Central memory CD8-positive, alpha-beta T cell (primary cell): ENCODE data around the gene PTGIS.

ENCODE experiments used
- ATAC-seq: fragments of 150-1000 bp; cut with Tn5 transposase; replicated peaks from 2 replicates; pipeline ENCODE4 v1.10.0; 2022; ENCODE audit warnings: mild to moderate bottlenecking, moderate FRiP score, moderate number of reproducible peaks; ENCODE audit not compliant: poor library complexity, severe bottlenecking; ENCODE audit errors: extremely low read depth
- DNase-seq, 2 donors: peaks; one replicate each; pipeline ENCODE4 v3.0.0; 2021; ENCODE audit warnings: low spot score in 2 of 2
- H3K27ac Mint-ChIP-seq: one replicate; pipeline ENCODE4 v1.8.0; 2022; ENCODE audit warnings: low read depth, mild to moderate bottlenecking, moderate library complexity, mixed read lengths
- H3K27me3 Mint-ChIP-seq: one replicate; pipeline ENCODE4 v1.8.0; 2022; ENCODE audit warnings: mixed read lengths
- H3K36me3 Mint-ChIP-seq: one replicate; pipeline ENCODE4 v1.8.0; 2022; ENCODE audit warnings: mild to moderate bottlenecking, moderate library complexity, mixed read lengths; ENCODE audit not compliant: insufficient read depth
- H3K4me1 Mint-ChIP-seq: one replicate; pipeline ENCODE4 v1.8.0; 2022; ENCODE audit warnings: mixed read lengths
- H3K4me3 Mint-ChIP-seq: one replicate; pipeline ENCODE4 v1.8.0; 2022; ENCODE audit warnings: mild to moderate bottlenecking, moderate library complexity, mixed read lengths
- H3K9me3 Mint-ChIP-seq: one replicate; pipeline ENCODE4 v1.8.0; 2022; ENCODE audit warnings: mixed read lengths

PTGIS gene

DNA sequence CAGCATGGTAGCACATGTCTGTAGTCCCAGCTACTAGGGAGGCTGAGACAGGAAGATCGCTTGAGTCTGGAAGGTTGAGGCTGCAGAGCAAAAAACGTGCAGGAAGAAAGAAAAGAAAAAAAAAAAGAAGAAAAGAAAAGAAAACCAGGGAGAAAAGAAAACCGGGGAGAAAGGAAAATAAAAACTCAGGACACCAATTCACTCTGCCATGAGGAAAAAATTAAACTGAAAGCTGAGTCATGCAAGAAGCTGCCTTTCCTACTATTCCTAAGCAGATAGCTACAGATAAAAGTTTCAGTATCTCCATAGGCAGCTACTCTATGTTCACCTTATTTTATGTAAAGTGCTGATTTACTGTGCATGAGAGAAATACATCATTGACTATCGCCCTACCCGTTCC is 10.5 kb downstream of the PTGIS start:
- Mint-ChIP-seq H3K36me3 (no peaks in the 10 kb centered on the region), H3K9me3 (no peaks in the 10 kb centered on the region), H3K4me1 (peaks cover under 1% of the 10 kb centered on the region), H3K4me3 (no peak overlapping the region), H3K27me3 (peaks cover 39% of the 10 kb centered on the region), H3K27ac (no peak overlapping the region)
- DNase-seq (no peak), ATAC-seq (no peak)

GRCh38 chr20:49556621-49557020 is 11.3 kb downstream of the PTGIS start:
- Mint-ChIP-seq H3K36me3 (no peaks in the 10 kb centered on the region), H3K4me1 (no peaks in the 10 kb centered on the region), H3K4me3 (no peak overlapping the region), H3K27ac (no peak overlapping the region), H3K27me3 (peaks cover 34% of the 10 kb centered on the region), H3K9me3 (no peaks in the 10 kb centered on the region)
- no peak for ATAC-seq
- DNase-seq = no peak

GRCh38 chr20:49549801-49550551 is 18.0 kb downstream of the PTGIS start:
- H3K27me3 Mint-ChIP-seq = no peaks in the 10 kb centered on the region
- no peak overlapping the region for H3K4me3 Mint-ChIP-seq
- H3K27ac Mint-ChIP-seq = no peak overlapping the region
- no peaks in the 10 kb centered on the region for H3K36me3 Mint-ChIP-seq
- H3K9me3 Mint-ChIP-seq = no peaks in the 10 kb centered on the region
- H3K4me1 Mint-ChIP-seq = no peaks in the 10 kb centered on the region
- DNase-seq (no peak), ATAC-seq (no peak)

DNA sequence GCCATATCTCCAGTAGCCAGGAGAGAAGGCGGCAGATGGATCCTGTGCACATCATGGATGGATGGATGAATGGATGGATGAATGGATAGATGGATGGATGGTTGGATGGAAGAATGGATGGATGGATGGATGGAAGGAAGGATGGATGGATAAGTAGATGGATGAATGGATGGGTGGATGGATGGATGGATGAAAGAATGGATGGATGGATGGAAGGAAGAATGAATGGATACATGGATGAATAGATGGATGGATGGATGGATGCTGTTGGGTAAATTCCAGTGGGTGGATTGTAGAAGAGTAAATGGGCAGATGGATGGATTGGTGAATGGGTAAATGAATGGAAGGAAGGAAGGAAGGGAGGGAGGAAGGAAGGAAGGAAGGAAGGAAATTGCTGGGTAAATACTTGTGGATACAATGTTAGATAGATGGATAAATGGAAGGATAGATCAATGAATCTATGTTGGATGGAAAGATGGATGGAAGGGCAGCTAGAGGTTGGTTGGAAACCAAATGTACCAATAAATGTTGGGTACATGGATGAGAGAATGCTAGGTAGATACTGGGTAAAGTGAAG is 19.5 kb downstream of the PTGIS start:
- DNase-seq (no peak), ATAC-seq (no peak)
- Mint-ChIP-seq H3K4me3 (no peak overlapping the region), H3K27me3 (no peaks in the 10 kb centered on the region), H3K36me3 (no peaks in the 10 kb centered on the region), H3K9me3 (no peaks in the 10 kb centered on the region), H3K27ac (no peak overlapping the region), H3K4me1 (no peaks in the 10 kb centered on the region)

DNA sequence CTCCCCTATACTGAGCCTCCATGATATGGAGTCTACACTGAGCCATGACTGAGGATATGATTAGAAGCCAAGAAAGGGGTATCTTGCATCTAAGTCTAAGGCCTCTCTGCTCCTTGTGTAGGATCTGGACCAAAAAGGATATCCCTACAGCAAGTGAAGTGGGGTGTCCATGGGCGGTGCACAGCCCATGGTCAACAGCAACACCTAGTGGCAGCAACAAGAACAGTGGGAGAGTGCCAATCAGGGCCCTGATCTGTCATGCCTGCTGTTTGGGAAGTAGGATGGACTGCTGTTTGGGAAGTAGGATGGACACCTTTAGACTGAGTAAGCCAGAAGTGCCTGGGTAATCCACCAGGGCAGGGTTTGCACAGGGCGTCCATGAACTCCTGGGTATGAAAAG is 22.4 kb downstream of the PTGIS start:
- H3K27ac Mint-ChIP-seq = no peak overlapping the region
- peaks cover 2% of the 10 kb centered on the region for H3K36me3 Mint-ChIP-seq
- H3K4me3 Mint-ChIP-seq = no peak overlapping the region
- DNase-seq = no peak
- H3K27me3 Mint-ChIP-seq = no peaks in the 10 kb centered on the region
- H3K4me1 Mint-ChIP-seq = peaks cover 6% of the 10 kb centered on the region
- no peak for ATAC-seq
- no peaks in the 10 kb centered on the region for H3K9me3 Mint-ChIP-seq

DNA sequence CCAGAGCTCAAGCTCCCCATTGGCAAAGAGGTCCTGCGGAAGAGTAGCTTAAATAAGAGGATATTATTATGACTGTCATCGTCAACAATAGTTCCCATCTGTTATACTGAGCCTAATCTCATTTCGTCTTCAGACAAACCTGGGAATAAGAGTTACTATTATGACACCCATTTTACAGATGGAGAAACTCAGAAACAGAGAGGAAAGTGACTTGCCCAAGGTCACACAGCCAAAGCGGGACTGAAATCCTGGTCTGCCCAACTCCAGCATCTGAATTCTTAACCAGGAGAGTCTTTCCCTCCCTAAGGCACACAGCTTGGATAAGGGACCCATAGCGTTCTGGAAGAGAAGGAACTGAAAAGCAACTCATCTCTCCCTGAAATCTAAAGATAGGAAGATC is 23.4 kb downstream of the PTGIS start:
- Mint-ChIP-seq H3K27me3 (peaks cover 3% of the 10 kb centered on the region), H3K27ac (no peak overlapping the region), H3K9me3 (no peaks in the 10 kb centered on the region), H3K4me3 (no peak overlapping the region), H3K36me3 (peaks cover 4% of the 10 kb centered on the region), H3K4me1 (peaks cover 6% of the 10 kb centered on the region)
- ATAC-seq (no peak), DNase-seq (no peak)

DNA sequence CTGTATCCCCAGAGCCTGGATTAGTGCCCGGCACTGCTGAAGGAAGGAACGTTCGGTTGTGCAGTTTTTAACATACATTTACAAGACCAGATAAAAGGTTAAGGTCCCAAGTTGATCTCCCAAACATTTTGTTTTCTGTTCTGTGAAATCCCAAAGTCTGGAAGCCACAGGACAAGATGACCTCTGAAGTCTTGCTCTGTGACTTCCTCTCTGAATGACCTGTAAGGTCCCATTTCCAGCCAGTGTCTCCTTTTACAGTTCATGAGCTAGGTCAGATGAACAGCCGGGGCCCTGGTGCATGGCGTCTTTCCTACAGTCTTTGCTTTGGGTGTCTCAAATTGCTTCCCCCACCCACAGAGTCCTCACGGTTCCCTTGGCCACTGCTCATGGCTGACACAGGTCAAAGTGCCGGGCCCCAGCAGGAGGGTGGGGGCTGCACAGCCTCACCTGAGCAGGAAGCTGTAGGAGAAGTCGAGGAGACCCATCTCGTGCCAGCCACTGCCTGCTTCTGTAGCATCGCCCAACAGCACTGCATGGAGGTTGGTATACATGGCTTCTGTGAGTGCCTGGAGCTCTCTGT is 24.0 kb downstream of the PTGIS start:
- no peak overlapping the region for H3K27ac Mint-ChIP-seq
- peaks cover 6% of the 10 kb centered on the region for H3K4me1 Mint-ChIP-seq
- H3K4me3 Mint-ChIP-seq = no peak overlapping the region
- no peaks in the 10 kb centered on the region for H3K9me3 Mint-ChIP-seq
- H3K36me3 Mint-ChIP-seq = peaks cover 4% of the 10 kb centered on the region
- DNase-seq (no peak), ATAC-seq (no peak)
- H3K27me3 Mint-ChIP-seq = peaks cover 7% of the 10 kb centered on the region

- Mint-ChIP-seq H3K4me1 (peaks cover 6% of the 10 kb centered on the region), H3K4me3 (no peak overlapping the region), H3K27ac (no peak overlapping the region), H3K36me3 (peaks cover 4% of the 10 kb centered on the region), H3K27me3 (peaks cover 7% of the 10 kb centered on the region), H3K9me3 (no peaks in the 10 kb centered on the region)
- ATAC-seq (no peak), DNase-seq (no peak)
Measured at GRCh38 chr20:49543071-49543857, 24.7 kb downstream of the PTGIS start.

GRCh38 chr20:49542514-49542991 is 25.4 kb downstream of the PTGIS start:
- no peak for ATAC-seq
- H3K27ac Mint-ChIP-seq = no peak overlapping the region

DNA sequence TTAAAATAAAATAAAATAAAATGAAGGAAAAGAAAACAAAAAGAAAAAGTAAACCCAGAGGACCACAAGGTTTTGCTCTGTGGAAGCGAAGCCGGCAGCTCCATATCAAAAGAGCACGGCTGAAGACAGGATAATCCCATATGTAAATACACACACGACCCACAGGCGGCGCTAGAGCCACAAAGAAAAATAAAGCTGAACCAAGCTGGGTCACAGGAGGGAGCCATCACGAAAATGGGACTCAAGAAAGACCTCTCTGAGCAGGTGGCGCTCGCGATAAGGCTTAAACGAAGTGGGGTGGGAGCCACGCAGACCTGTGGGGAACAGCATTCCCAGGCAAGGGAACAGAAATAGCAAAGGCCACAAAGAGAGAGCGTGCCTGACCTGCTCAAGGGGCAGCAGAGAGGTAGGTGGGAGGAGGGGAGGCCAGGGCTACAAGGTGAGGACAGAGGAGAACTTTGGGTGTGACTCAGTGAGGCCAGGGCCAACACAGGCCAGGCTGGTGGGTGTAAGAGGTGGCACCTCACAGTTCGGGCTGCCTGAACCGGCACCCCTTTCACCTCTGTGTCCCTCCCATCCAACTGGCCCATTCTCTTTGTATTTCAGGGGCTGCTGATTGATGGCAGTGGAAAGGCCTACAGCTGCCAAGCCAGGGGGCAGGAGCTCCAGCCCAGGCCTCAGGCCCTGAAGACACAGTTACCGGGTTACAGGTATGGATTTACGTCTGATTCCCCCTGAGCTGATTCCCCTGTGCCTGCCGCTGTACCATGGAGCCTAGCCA is 26.0 kb downstream of the PTGIS start:
- no peak overlapping the region for H3K4me3 Mint-ChIP-seq
- peaks cover 6% of the 10 kb centered on the region for H3K4me1 Mint-ChIP-seq
- DNase-seq (peak; percentile 29 to 47), ATAC-seq (no peak)
- H3K27ac Mint-ChIP-seq = no peak overlapping the region
- no peaks in the 10 kb centered on the region for H3K9me3 Mint-ChIP-seq
- peaks cover 4% of the 10 kb centered on the region for H3K36me3 Mint-ChIP-seq
- H3K27me3 Mint-ChIP-seq = peaks cover 7% of the 10 kb centered on the region

More at GRCh38 chr20:49542514-49542991, 25.4 kb downstream of the PTGIS start:
- peaks cover 6% of the 10 kb centered on the region for H3K4me1 Mint-ChIP-seq
- no peak for DNase-seq
- peaks cover 4% of the 10 kb centered on the region for H3K36me3 Mint-ChIP-seq
- peaks cover 7% of the 10 kb centered on the region for H3K27me3 Mint-ChIP-seq
- no peaks in the 10 kb centered on the region for H3K9me3 Mint-ChIP-seq
- no peak overlapping the region for H3K4me3 Mint-ChIP-seq

DNA sequence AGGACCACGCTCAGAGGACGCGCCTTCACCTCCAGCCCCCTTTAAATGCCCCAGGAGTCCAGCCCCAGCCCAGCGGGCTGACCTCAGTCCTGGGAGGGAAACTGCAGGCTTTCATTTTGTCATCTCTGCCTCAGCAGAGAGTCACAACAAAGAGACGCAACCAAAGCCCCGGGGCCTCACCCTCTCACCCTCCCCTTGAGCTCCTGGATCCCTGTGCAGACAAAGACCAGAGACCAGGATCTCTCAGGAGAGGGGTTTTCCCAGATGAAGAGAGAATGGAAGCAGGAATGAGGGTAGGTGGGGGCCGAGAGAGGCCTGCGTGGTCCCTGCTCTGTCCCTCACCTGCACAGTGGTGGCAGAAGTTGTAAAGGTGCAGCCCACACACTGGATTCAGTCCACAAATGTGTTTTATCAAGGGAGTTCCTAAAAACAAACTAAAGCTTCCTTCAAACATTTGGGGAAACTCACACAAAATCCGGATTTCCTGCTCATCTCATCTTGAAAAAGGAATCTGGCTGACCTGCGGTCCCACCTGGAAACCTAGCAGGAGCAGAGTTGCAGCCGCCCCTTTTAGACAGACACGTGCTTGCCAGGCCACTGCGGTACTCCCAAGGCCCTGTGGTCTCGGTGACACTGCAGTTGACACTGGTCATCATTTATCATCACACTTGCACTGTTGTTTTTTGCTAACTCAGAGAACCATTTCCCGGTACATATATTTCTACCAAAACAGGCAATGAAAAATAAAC is 27.1 kb downstream of the PTGIS start:
- peaks cover 7% of the 10 kb centered on the region for H3K27me3 Mint-ChIP-seq
- H3K9me3 Mint-ChIP-seq = no peaks in the 10 kb centered on the region
- H3K4me1 Mint-ChIP-seq = peaks cover 6% of the 10 kb centered on the region
- H3K4me3 Mint-ChIP-seq = no peak overlapping the region
- DNase-seq (no peak), ATAC-seq (no peak)
- H3K36me3 Mint-ChIP-seq = peaks cover 4% of the 10 kb centered on the region
- H3K27ac Mint-ChIP-seq = no peak overlapping the region
